ENCODE data around the gene PADI2. TPM values are rescaled to one million over a fixed set of nuclear protein-coding genes. Genes with fewer than 3 reads are reported as not detected.

Gene PADI2
- total and polyA plus RNA-seq, 4 donors = 0.25 to 2.4 (median 0.96) TPM

- TF ChIP-seq RXRA (IDR thresholded peaks at IDR 0.05) (no peak), HNF4G (IDR thresholded peaks at IDR 0.05) (no peak), HNF4A (conservative IDR thresholded peaks at IDR 0.05) (no peak), NR2F2 (IDR thresholded peaks at IDR 0.05) (no peak), ATF3 (IDR thresholded peaks at IDR 0.05) (no peak), REST (IDR thresholded peaks at IDR 0.05) (no peak), MAX (IDR thresholded peaks at IDR 0.05) (no peak), GABPA (IDR thresholded peaks at IDR 0.05 in 1 of 2, conservative IDR thresholded peaks at IDR 0.05 in 1 of 2) (no peak), EGR1 (IDR thresholded peaks at IDR 0.05; ENCODE audit: low read depth in 2 of 2) (no peak), TAF1 (conservative IDR thresholded peaks at IDR 0.05) (no peak), JUND (IDR thresholded peaks at IDR 0.05) (no peak)
- Histone ChIP-seq H3K36me3 (ENCODE audit: control insufficient read depth in 4 of 4, insufficient read depth in 3 of 4, low read depth in 1 of 4, low read length in 3 of 4) (no peaks in the 10 kb centered on the region), H3K9ac (ENCODE audit: low read depth in 1 of 2, low read length in 2 of 2) (no peak overlapping the region)
Measured at GRCh38 chr1:17139637-17140036, 20.4 kb upstream of the PADI2 start.

GRCh38 chr1:17137441-17137840, 18.2 kb upstream of the PADI2 start:
- H3K4me3 ChIP-seq (ENCODE audit: low read depth in 1 of 3, low read length in 3 of 3) = no peak overlapping the region
- H3K27ac ChIP-seq (ENCODE audit: low read depth in 1 of 2, low read length in 2 of 2) = no peak overlapping the region
- H3K27me3 ChIP-seq (ENCODE audit: control insufficient read depth in 4 of 4, insufficient read depth in 4 of 4, low read length in 3 of 4) = peaks cover 0 to 4% (median 0%) of the 10 kb centered on the region in 4 donors
- no peaks in the 10 kb centered on the region for H3K4me1 ChIP-seq (ENCODE audit: control insufficient read depth in 4 of 4, insufficient read depth in 4 of 4, low read length in 3 of 4)
- no peaks in the 10 kb centered on the region for H3K9me3 ChIP-seq (ENCODE audit: control insufficient read depth in 4 of 4, low read length in 3 of 4)
- no peak overlapping the region for H3K9ac ChIP-seq (ENCODE audit: low read depth in 1 of 2, low read length in 2 of 2)
- TF ChIP-seq NR2F2 (IDR thresholded peaks at IDR 0.05) (no peak), GABPA (IDR thresholded peaks at IDR 0.05 in 1 of 2, conservative IDR thresholded peaks at IDR 0.05 in 1 of 2) (no peak), RXRA (IDR thresholded peaks at IDR 0.05) (no peak), YY1 (IDR thresholded peaks at IDR 0.05) (no peak)
- no peak for DNase-seq (ENCODE audit: low spot score)
- 50% methylated on average over 6 of the region's 6 CpGs for WGBS
- H3K36me3 ChIP-seq (ENCODE audit: control insufficient read depth in 4 of 4, insufficient read depth in 3 of 4, low read depth in 1 of 4, low read length in 3 of 4) = no peaks in the 10 kb centered on the region

More at GRCh38 chr1:17139637-17140036, 20.4 kb upstream of the PADI2 start:
- no peaks in the 10 kb centered on the region for H3K4me1 ChIP-seq (ENCODE audit: control insufficient read depth in 4 of 4, insufficient read depth in 4 of 4, low read length in 3 of 4)
- no peak overlapping the region for H3K4me3 ChIP-seq (ENCODE audit: low read depth in 1 of 3, low read length in 3 of 3)
- H3K27ac ChIP-seq (ENCODE audit: low read depth in 1 of 2, low read length in 2 of 2) = no peak overlapping the region
- DNase-seq (ENCODE audit: low spot score) = no peak
- peaks cover 0 to 9% (median 0%) of the 10 kb centered on the region in 4 donors for H3K27me3 ChIP-seq (ENCODE audit: control insufficient read depth in 4 of 4, insufficient read depth in 4 of 4, low read length in 3 of 4)
- peaks cover 0 to 4% (median 0%) of the 10 kb centered on the region in 4 donors for H3K9me3 ChIP-seq (ENCODE audit: control insufficient read depth in 4 of 4, low read length in 3 of 4)

- TF ChIP-seq CTCF (IDR thresholded peaks at IDR 0.05; ENCODE audit: low read depth, low read length, missing input control) (no peak), YY1 (IDR thresholded peaks at IDR 0.05) (no peak), ATF3 (IDR thresholded peaks at IDR 0.05) (no peak), FOXA2 (IDR thresholded peaks at IDR 0.05) (no peak), EGR1 (IDR thresholded peaks at IDR 0.05; ENCODE audit: low read depth in 2 of 2) (no peak), RAD21 (IDR thresholded peaks at IDR 0.05) (no peak), NR2F2 (IDR thresholded peaks at IDR 0.05) (no peak), JUND (IDR thresholded peaks at IDR 0.05) (no peak), FOXA1 (IDR thresholded peaks at IDR 0.05) (no peak), ZBTB33 (IDR thresholded peaks at IDR 0.05) (no peak), MAX (IDR thresholded peaks at IDR 0.05) (no peak), SP1 (IDR thresholded peaks at IDR 0.05) (no peak), GABPA (IDR thresholded peaks at IDR 0.05 in 1 of 2, conservative IDR thresholded peaks at IDR 0.05 in 1 of 2) (no peak), HNF4G (IDR thresholded peaks at IDR 0.05) (no peak), TAF1 (conservative IDR thresholded peaks at IDR 0.05) (no peak)
- H3K27me3 ChIP-seq (ENCODE audit: control insufficient read depth in 4 of 4, insufficient read depth in 4 of 4, low read length in 3 of 4) = peaks cover 0 to 4% (median 0%) of the 10 kb centered on the region in 4 donors
- H3K27ac ChIP-seq (ENCODE audit: low read depth in 1 of 2, low read length in 2 of 2) = no peak overlapping the region
- H3K36me3 ChIP-seq (ENCODE audit: control insufficient read depth in 4 of 4, insufficient read depth in 3 of 4, low read depth in 1 of 4, low read length in 3 of 4) = no peaks in the 10 kb centered on the region
- 77% methylated on average over 8 of the region's 8 CpGs for WGBS
- H3K4me1 ChIP-seq (ENCODE audit: control insufficient read depth in 4 of 4, insufficient read depth in 4 of 4, low read length in 3 of 4) = no peaks in the 10 kb centered on the region
- no peak overlapping the region for H3K4me3 ChIP-seq (ENCODE audit: low read depth in 1 of 3, low read length in 3 of 3)
- no peak for DNase-seq (ENCODE audit: low spot score)
- no peak overlapping the region for H3K9ac ChIP-seq (ENCODE audit: low read depth in 1 of 2, low read length in 2 of 2)
- no peaks in the 10 kb centered on the region for H3K9me3 ChIP-seq (ENCODE audit: control insufficient read depth in 4 of 4, low read length in 3 of 4)
Measured at GRCh38 chr1:17136936-17137335, 17.7 kb upstream of the PADI2 start.

All from liver (tissue), 9 donors.